ENCODE data around the gene HMGN1. TPM values are rescaled to one million over a fixed set of nuclear protein-coding genes. Genes with fewer than 3 reads are reported as not detected.
"Not testable (repeated sequence)": the region's sequence is repeated elsewhere in the genome, so short reads cannot be mapped to it uniquely, and the experiment has no call there.

The HMGN1 gene
- total RNA-seq, 1 experiment from 2014 or later, result 489 TPM

- in situ Hi-C loops (cut with HindIII; ENCODE audit: low sequenced_read_pairs), result no loop called here
- DNase-seq (ENCODE audit: low spot score), result no peak
Measured at GRCh38 chr21:39374046-39374445, 25.2 kb upstream of the HMGN1 start.

DNA sequence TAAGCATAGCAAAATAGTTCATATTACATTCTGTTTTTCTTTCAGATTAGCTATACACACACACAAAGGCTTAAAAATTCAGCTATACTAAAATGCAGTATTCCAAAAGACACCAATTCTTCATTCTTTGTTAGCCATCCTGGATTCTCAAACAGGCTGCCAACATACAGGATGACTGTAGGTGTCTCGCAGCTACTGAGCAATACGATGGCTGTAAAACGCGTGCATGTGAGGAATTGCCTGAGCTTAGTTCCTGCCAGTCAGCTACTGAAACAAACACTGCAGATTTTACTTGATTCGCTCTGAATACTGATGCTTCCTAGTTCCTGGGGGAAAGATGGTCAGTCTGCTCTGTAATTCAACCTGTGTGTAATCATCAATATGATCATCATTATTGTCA, 24.7 kb upstream of the HMGN1 start:
- in situ Hi-C loops (cut with HindIII; ENCODE audit: low sequenced_read_pairs), result no loop called here
- DNase-seq (ENCODE audit: low spot score), result peak; percentile 40

DNA sequence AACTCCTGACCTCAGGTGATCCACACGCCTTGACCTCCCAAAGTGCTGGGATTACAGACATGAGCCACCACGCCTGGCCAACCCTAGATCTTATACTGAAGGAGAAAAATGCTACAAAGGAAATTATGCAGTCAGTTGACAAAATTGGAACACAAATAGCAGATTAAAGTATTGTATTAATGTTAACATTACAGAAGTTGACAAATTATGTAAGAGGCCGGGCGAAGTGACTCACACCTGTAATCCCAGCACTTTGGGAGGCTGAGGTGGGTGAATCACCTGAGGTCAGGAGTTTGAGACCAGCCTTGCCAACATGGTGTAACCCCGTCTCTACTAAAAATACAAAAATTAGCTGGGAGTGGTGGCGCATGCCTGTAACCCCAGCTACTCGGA, 21.0 kb upstream of the HMGN1 start:
- DNase-seq (ENCODE audit: low spot score); in situ Hi-C loops (cut with HindIII; ENCODE audit: low sequenced_read_pairs): not testable (repeated sequence)

GRCh38 chr21:39367783-39368182, 18.9 kb upstream of the HMGN1 start:
- DNase-seq (ENCODE audit: low spot score), result no peak
- in situ Hi-C loops (cut with HindIII; ENCODE audit: low sequenced_read_pairs), result no loop called here

GRCh38 chr21:39366563-39366962, 17.7 kb upstream of the HMGN1 start:
- DNase-seq (ENCODE audit: low spot score), result no peak
- in situ Hi-C loops (cut with HindIII; ENCODE audit: low sequenced_read_pairs), result no loop called here

GRCh38 chr21:39364949-39365348, 16.1 kb upstream of the HMGN1 start:
- no peak for DNase-seq (ENCODE audit: low spot score)
- in situ Hi-C loops (cut with HindIII; ENCODE audit: low sequenced_read_pairs), result no loop called here

DNA sequence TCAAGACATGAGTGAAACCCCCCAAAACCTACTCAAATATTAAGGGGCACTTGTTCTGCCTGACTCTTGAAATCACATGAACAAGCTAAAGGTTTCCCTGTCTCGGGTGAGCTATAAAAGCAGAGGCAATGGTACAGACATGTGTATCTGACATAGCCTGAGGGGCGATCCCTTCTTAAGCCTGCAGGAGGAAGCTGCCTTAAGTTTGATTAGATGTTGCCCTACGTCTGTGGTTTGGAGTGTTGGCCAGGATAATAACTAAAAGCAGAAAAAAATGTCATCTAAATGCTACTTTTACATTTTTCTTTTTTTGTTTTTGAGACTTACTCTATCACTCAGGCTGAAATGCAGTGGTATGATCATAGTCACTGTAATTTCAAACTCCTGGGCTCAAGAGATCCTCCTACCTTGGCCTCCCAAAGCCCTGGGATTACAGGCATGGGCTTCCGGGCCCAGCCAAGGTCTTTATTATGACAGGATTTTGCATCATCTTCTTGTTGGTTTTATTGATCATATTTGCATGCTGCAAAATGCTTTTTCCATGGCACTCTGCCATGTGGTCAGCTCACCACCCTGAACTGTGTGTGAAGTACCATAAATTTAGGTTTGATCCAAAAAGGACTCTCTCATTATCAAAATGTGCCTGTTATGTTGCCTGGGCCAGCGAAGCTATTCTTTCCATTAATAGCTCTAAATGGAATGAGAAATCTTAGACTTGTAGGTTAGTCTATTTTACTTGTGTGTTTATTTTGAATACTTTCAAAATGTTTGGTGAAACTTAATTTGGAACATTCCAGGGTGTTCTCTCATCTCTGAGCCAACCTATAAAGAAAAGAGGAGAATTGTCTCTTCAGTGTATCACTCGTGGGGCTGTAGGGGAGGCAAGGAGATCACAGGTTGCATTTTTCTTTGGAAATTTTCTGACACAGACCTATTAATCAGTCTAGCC, 15.0 kb upstream of the HMGN1 start:
- in situ Hi-C loops (cut with HindIII; ENCODE audit: low sequenced_read_pairs), result no loop called here
- DNase-seq (ENCODE audit: low spot score), result no peak

GRCh38 chr21:39362733-39363132, 13.8 kb upstream of the HMGN1 start:
- in situ Hi-C loops (cut with HindIII; ENCODE audit: low sequenced_read_pairs), result no loop called here
- no peak for DNase-seq (ENCODE audit: low spot score)

GRCh38 chr21:39359382-39359781, 10.5 kb upstream of the HMGN1 start:
- in situ Hi-C loops (cut with HindIII; ENCODE audit: low sequenced_read_pairs), result no loop called here
- DNase-seq (ENCODE audit: low spot score), result no peak

- in situ Hi-C loops (cut with HindIII; ENCODE audit: low sequenced_read_pairs), result no loop called here
- DNase-seq (ENCODE audit: low spot score), result no peak
Measured at GRCh38 chr21:39353295-39353694, 4.4 kb upstream of the HMGN1 start.

GRCh38 chr21:39350094-39351005, 1.5 kb upstream of the HMGN1 start:
- in situ Hi-C loops (cut with HindIII; ENCODE audit: low sequenced_read_pairs), result no loop called here
- no peak for DNase-seq (ENCODE audit: low spot score)

- in situ Hi-C loops (cut with HindIII; ENCODE audit: low sequenced_read_pairs), result no loop called here
- peak; percentile 93 for DNase-seq (ENCODE audit: low spot score)
Measured at GRCh38 chr21:39349211-39350093, 564 bp upstream of the HMGN1 start.

- in situ Hi-C loops (cut with HindIII; ENCODE audit: low sequenced_read_pairs), result no loop called here
Measured at GRCh38 chr21:39348040-39348354, 891 bp downstream of the HMGN1 start.

GRCh38 chr21:39347537-39347936, 1.4 kb downstream of the HMGN1 start:
- no peak for DNase-seq (ENCODE audit: low spot score)
- in situ Hi-C loops (cut with HindIII; ENCODE audit: low sequenced_read_pairs), result no loop called here

More at GRCh38 chr21:39348040-39348354, 891 bp downstream of the HMGN1 start:
- no peak for DNase-seq (ENCODE audit: low spot score)

- no peak for DNase-seq (ENCODE audit: low spot score)
- in situ Hi-C loops (cut with HindIII; ENCODE audit: low sequenced_read_pairs), result no loop called here
Measured at GRCh38 chr21:39346671-39347331, 2.1 kb downstream of the HMGN1 start.

DNA sequence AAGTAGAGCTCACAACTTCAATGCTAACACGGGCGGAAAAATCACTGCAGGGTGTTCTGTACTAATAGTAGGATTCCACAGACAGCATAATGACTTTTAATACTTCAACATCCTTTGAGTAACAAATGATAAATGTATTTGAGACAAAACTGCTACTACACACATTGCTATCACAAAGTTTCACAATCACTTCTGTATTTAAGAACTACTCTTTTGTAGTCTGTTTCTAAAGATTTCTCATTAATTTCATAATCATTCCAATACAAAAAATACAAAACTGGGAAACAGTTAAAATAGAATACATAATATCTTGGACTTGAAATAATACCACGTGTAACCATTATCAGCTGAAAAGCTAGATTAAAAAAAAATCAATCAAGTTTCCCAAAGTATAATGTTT, 2.7 kb downstream of the HMGN1 start:
- DNase-seq (ENCODE audit: low spot score), result no peak
- in situ Hi-C loops (cut with HindIII; ENCODE audit: low sequenced_read_pairs), result no loop called here

- in situ Hi-C loops (cut with HindIII; ENCODE audit: low sequenced_read_pairs), result no loop called here
- DNase-seq (ENCODE audit: low spot score), result no peak
Measured at GRCh38 chr21:39345440-39345839, 3.4 kb downstream of the HMGN1 start.

DNA sequence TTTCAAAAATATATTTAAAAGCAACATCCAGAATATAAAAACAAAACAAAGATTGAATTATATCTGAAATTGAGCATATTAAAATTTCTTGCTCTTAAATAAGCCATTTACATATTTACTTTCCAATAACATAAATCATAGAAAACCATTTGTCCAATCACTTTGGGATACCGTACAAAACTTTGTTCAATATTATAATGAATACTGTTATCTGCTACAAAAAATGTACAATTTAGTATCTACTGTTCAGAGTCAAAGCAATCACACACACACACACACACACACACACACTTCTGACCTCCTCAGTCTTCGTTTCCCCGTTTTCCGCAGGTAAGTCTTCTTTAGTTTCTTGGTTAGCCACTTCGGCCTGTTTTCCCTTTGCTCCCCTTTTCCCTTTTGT, 4.0 kb downstream of the HMGN1 start:
- in situ Hi-C loops (cut with HindIII; ENCODE audit: low sequenced_read_pairs), result no loop called here
- no peak for DNase-seq (ENCODE audit: low spot score)
